GM19397 (cell line): ENCODE measurements around the gene GJC3.
"Not testable (repeated sequence)": the region's sequence is repeated elsewhere in the genome, so short reads cannot be mapped to it uniquely, and the experiment has no call there.

Source experiments
- ATAC-seq: cut with Tn5 transposase; IDR thresholded peaks from one replicate; pipeline ENCODE4 v1.9.1; 2021; ENCODE audit warnings: mild to moderate bottlenecking, moderate library complexity; ENCODE audit not compliant: unreplicated experiment

GJC3 gene, protein sequence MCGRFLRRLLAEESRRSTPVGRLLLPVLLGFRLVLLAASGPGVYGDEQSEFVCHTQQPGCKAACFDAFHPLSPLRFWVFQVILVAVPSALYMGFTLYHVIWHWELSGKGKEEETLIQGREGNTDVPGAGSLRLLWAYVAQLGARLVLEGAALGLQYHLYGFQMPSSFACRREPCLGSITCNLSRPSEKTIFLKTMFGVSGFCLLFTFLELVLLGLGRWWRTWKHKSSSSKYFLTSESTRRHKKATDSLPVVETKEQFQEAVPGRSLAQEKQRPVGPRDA

DNA sequence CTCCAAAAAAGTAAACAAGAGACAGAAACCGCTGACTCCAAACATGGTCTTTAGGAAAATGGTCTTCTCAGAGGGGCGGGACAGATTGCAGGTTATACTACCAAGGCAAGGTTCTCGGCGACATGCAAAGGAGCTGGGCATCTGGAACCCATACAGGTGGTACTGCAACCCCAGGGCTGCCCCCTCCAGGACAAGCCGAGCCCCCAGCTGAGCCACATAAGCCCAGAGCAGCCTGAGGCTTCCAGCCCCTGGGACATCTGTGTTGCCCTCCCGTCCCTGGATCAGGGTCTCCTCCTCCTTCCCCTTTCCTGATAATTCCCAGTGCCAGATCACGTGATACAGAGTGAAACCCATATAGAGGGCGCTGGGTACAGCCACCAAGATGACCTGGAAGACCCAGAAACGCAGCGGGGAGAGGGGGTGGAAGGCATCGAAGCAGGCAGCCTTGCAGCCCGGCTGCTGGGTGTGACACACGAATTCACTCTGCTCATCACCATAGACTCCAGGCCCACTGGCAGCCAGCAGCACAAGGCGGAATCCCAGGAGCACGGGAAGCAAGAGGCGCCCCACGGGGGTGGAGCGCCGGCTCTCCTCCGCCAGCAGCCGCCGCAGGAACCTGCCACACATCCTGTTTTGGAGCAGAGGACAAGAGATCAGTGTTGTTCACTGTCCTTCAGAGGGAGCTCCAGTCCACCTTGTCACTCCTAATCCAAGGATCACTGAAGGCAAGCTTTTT, at the start of gene GJC3:
GJC3 (minus strand) TSS at position 627 of the 736 bp plus-strand sequence; CDS start at position 627, 0 bp downstream.
- ATAC-seq, result no peak

DNA sequence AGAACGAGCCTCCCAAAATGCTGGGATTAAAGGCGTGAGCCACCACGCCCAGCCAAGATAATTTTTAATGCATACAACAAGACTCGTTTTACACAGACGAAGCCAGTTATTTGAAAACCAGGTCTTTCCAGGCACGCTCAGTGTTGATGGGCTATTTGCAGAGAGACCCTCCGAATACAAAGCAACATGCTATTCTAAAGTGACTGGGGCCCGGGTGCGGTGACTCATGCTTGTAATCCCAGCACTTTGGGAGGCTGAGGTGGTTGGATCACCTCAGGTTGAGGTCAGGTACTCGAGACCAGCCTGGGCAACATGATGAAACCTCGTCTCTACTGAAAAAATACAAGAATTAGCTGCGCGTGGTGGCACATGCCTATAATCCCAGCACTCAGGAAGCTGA, 47.2 kb upstream of the GJC3 start:
- no peak for ATAC-seq

DNA sequence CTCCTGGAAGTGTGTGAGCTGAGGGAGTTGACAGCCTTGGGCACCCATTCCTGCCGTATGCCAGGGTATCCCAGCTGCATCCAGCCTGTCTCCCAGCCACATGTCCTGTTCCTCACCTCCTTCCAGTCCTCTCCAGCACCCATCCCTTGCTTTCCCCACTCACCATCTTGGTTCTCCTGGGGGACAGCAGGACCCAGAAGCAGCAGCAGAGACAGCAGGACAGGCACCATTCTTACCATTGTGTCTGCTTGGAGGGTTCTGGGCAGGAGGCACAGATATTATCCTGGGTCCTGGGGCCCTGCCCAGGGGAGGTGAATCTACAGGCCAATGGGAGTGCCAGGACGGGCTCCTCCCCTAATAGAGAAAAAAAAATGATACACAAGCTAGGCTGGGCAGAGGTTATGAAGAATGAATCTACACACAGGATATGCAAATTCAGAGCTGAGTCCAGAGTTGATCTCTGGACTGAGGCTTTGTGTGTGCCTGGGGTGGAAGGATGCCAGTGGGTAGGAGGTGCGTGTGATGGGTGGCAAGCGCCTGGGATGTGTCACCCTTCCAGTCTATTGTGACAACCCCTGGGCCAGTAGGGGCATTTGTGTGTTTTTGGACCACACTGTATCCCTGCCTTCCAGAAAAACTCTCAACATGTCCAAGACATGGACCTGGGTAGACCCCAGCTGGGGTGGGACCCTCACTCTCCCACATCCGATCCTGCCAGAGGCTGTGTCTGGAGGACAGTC, 46.5 kb upstream of the GJC3 start, which contains the start of gene AZGP1:
AZGP1 (minus strand) TSS at position 250 of the 740 bp plus-strand sequence; CDS start at position 239, 11 bp downstream.
- ATAC-seq, result no peak

DNA sequence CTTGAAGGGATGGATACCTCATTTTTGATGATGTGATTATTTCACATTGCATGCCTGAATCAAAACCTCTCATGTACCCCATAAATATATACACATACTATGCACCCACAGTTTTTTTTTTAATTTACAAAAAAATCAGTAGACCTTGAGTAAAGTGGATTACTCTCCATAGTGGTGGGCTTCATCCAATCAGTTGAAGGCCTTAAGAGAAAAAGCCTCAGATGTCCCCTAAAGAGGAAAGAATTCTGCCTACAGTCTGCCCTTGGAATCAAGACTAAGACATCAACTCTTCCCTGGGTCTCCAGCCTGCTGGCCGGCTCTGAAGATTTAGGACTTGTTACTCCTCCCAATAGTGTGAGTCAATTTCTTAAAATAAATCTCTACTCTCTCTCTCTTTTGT, 45.3 kb upstream of the GJC3 start:
- no peak for ATAC-seq

DNA sequence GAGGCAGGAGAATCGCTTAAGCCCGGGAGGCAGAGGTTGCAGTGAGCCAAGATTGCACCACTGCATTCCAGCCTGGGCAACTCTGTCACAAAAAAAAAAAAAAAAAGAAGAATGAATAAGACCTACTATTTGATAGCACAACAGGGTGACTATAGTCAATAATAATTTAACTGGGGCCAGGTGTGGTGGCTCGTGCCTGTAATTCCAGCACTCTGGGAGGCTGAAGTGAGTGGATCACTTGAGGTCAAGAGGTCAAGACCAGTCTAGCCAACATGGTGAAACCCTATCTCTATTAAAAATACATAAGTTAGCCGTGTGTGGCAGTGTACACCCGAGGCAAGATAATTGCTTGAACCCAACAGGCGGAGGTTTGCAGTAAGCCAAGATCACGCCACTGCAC, 44.4 kb upstream of the GJC3 start:
- ATAC-seq, result not testable (repeated sequence)

DNA sequence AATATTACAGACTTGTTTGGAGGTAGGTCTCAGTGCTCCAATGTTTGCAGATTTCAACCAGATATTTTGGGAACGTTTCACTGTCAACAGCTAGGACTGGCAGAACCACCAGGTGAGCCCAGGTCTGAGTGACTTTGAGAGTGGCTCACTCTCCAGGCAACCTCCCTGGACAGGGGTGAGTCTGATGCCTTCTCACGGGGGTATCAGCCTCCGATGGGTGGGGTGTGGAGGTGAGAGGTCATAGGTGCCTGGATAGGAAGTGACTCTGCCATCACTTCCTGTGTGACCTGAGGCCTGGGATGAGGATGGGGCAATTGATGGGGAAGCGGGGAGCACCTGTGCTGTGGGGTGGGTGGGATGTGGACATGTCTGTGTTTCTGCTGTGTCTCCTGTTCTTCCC, 41.8 kb upstream of the GJC3 start:
- ATAC-seq, result no peak

DNA sequence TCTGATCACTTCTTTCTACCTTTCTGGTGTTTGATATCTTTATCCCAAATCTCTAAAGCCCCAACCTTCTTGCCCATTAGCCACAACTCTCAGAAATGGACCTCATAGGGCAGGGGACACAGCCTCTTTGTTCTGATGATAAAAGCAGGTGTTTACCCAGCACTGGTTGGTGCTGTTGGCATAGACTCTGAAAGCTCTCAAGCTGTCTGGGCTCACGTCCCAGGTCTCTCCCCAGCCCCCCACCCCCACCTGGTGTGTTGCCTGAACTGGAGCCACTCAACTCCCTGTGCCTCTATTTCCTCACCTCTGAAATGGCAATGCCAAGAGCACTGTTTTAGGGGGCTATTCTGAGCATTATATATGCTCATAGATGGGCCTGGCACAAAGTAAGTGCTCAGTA, 40.4 kb upstream of the GJC3 start:
- not testable (repeated sequence) for ATAC-seq

DNA sequence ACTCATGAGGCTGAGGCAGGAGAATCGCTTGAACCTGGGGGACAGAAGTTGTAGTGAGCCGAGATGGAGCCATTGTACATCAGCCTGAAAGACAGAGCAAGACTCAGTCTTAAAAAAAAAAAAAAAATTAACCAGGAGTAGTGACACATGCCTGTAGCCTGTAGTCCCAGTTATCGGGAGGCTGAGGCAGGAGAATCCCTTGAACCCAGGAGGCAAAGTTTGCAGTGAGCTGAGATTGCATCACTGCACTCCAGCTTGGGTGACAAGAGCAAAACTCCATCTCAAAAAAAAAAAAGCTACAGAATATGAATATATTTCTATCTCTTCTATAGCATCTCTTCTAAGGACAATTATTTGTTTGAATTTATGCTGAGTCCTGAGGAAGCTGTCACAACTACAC, 39.9 kb upstream of the GJC3 start:
- no peak for ATAC-seq

DNA sequence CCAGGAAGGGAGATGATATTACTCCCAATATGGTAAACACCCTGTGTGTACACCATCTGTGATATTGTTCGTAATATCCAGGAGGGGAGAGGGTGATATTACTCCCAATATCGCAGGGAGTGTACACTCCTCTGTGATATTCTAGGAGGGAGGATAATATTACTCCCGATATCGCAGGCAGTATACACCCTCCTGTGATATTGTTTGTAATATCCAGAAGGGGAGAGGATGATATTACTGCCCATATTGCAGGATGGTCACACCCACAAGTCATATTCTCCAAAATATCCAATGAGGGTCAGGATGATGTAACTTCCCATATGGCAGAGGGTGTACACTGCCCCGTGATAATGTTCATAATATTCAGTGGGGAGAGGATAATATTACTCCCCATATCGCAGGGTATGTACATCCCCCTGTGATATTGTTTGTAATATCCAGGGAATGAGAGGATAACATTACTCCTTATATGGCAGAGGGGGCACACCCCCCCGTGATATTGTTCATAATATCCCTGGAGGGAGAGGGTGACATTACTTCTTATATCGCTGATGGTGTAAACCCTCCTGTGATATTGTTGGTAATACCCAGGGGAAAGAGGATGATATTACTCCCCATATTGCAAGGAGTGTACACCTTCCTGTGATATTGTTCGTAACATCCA, 29.3 kb upstream of the GJC3 start:
- no peak for ATAC-seq

DNA sequence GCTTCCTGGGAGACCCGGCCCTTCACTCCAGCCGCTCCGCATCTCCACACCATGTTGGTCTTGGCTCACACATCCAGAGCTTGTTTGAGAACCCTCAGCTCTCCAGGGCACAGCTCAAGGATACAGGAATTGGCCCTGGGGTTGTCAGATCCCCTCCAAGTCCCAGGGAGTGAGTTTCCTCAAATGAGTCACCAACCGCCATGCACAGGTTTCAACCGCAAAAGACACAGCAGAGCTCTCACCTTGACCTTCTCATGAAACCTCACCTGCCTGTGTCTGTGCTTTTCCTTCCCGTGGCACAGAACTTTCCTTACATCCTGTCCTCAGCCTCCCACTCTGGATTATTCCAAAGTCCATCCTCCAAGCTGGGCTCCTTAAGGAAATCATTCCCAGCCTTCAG, 25.8 kb upstream of the GJC3 start:
- ATAC-seq, result no peak

DNA sequence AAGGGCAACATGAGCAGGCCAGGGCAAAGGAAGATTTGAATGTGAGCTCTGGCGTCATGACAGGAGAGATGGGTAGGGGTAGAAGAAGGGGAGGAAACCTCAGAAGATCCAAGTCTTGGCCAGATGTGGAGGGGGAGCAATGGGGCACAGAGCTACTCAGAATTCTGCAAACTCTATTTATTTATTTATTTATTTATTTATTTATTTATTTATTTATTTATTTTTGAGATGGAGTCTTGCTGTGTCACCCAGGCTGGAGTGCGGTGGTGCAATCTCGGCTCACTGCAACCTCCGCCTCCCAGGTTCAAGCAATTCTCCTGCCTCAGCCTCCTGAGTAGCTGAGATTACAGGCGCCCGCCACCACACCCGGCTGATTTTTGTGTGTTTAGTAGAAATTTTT, 25.2 kb upstream of the GJC3 start:
- ATAC-seq, result not testable (repeated sequence)

DNA sequence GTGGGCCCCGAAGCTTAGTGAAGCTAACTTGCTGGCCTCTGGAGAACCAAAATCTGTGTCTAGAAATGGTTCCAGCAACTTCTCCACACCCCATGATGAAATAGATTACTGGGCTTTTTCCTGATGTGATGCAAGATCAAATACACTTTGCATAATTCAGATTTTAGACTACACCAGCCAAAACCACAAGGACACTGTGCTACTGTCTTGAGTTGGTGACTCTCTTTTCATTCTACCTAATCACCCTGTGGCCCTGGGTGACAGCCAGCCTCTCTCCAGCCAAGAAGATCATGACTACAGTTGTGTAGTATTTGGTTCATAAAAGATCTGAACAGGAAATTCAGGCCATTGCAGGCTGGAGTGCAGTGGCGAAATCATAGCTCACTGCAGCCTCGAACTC, 24.2 kb upstream of the GJC3 start:
- no peak for ATAC-seq

DNA sequence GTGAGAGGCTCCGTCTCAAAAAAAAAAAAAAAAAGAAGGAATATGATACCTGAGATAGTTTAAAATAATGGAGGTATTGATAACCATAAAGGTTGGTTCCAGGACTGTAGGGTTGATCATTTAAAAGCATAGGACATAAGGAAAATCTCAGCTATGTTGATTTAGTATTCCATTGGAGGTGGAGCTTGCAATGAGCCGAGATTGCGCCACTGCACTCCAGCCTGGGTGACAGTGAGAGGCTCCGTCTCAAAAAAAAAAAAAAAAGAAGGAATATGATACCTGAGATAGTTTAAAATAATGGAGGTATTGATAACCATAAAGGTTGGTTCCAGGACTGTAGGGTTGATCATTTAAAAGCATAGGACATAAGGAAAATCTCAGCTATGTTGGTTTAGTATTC, 23.2 kb upstream of the GJC3 start:
- ATAC-seq, result not testable (repeated sequence)

DNA sequence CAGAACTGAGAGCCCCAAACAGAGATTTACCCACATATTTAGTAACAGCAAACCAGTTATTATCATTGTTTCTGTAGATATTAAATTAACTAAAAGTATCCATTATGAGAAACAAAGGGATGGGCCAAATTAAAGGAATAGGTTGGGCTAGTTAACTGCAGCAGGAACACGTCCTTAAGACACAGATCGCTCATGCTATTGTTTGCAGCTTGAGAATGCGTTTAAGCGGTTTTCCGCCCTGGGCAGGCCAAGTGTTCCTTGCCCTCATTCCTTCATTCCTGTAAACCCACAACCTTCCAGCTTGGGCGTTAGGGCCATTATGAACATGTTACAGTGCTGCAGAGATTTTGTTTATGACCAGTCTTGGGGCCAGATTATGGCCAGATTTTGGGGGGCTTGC, 21.4 kb upstream of the GJC3 start:
- ATAC-seq, result not testable (repeated sequence)

DNA sequence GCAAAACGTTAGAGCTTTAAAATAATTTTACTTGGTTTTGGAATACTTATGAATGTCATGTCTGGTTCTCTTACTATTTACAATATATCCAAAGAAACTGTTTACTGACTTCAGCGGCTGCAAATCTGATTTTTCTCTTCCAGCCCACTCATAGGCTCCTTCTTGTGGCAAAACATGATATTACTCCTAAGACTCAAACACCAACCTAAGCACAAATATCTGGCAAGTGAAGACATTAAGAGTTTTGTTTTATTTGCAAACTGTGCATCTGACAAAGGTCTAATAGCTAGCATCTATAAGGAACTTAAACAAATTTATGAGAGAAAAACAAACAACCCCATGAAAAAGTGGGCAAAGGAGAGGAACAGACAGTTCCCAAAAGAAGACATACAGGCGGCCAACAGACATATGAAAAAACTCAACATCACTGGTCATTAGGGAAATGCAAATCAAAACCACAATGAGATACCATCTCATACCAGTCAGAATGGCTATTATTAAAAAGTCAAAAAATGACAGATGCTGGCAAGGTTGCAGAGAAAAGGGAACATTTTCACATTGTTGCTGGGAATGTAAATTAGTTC, 20.3 kb upstream of the GJC3 start:
- ATAC-seq, result no peak

DNA sequence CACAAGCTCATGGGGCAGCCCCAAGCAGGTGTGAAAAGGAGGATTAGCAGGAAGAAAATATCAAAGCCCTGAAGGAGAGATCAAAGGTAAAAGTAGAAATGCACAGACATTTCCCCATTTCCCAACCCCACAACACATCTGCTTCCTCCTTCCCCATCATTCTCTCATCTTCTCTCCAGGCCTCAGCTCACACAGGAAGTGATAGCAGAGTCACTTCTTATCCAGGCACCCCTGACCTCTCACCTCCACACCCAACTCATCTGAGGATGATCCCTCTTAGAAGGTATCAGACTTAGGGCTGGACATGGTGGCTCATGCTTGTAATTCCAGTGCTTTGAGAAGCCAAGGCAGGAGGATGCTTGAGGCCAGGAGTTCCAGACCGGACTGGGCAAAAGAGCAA, 18.2 kb upstream of the GJC3 start:
- no peak for ATAC-seq

DNA sequence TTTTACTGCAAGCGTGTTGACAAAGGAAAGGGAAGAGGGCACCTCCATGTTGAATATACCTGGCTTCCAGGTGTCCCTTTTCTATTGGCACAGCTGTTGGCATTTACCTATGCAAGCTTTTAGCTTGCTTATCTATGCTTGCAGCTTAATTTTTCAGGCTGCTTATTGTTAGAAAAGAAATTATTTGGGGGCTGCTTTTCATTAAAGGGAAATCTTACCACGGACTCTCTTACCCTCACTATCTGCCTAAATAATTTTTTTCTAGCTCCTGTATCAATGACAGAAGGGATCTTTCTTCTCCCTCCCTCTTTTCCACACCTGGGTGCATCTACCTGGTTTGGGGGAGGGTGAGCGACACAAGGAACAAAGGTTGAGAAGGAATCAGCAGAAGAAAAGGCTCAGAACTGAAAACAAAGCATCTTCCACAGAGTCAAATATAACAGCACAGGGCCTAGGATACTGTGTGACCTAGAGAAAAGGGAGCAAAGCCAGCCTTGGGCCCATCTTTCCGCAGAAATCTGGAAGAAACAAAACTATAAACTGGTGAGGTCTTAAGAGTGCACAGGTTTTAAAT, 15.2 kb upstream of the GJC3 start:
- ATAC-seq, result no peak

DNA sequence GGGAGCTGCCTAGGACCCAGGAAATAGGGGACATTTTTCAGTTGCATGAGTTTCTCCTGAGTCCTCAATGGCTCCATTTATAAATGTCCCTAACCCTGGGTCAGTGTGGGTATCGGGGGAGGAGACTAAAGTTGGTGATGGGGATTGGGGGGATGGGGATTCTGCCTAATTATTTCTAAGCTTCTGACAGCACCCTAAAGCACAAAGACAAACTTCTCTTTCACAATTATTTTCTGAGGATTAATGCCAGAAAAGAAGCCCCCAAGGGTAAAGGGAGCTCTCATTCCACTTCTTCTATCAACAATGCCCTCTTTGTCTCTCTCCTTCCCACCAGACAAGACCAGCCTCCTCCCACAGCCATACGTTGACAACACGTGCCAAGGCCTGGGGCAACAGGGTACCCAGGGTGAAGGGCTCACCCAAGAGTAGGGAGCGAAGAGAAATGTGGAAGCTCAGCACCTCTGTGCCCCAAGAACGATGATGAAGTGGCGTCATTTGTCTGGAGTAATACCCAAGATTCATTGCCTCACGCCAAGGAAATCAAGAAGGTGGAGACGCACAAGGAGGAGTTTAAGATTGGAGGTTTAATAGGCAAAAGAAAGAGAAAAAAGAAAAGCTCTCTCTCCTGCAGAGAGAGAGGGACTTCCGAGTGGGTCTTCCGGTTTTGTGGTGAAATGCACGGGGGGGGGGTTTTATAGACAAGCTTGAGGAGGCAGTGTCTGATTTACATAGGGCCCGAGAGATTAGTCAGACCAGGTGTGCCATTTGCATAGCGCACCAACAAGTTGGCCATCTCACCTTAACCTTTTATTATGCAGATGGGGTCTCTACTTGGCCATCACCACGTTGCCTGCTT, 14.4 kb upstream of the GJC3 start:
- ATAC-seq, result no peak

DNA sequence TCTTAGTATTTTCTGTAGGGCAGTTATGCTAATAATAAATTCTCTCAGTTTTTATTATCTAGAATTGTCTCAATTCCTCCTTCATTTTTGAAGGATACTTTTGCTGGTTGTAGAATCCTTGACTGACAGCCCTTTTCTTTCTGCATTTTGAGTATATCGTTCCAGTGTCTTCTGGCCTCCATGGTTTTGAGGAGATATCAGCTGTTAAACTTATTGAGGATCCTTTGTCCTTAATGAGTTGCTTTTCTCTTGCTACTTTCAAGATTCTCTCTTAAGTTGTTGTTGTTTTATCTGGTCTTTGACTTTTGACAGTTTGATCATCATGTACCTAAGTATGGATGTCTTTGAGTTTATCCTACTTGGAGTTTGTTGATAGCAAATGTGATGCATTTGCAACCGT, 8.9 kb upstream of the GJC3 start:
- no peak for ATAC-seq

DNA sequence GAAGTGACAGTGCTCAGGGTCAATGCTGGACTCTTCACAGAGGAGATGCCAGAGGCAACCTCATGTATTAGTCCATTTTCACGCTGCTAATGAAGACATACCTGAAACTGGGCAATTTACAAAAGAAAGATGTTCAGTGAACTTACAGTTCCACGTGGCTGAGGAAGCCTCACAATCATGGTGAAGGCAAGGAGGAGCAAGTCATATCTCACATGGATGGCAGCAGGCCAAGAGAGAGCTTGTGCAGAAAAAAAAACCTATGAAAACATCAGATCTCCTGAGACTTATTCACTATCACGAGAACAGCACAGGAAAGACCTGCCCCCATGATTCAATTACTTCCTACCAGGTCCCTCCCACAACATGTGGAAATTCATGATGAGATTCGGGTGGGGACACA, 5.6 kb upstream of the GJC3 start:
- ATAC-seq, result not testable (repeated sequence)
